Heart left ventricle (tissue), 13 donors: ENCODE measurements around the gene PPCDC.

Experiments
- POLR2A ChIP-seq, 2 donors: fragments of 450-650 bp; IDR thresholded peaks; one replicate each; pipeline ENCODE4 v1.6.1; 2017; ENCODE audit warnings: antibody characterized with exemption in 2 of 2, mild to moderate bottlenecking in 2 of 2, moderate library complexity in 2 of 2
- TF ChIP-seq, protein P1 (sequence below), 12 donors: fragments of 200-600 bp; sonication (generic) in 4 of 12; IDR thresholded peaks; one replicate each; pipeline versions ENCODE4 v1.5.0 to v1.8.0; 2018 to 2022; ENCODE audit warnings: antibody characterized with exemption in 12 of 12, mild to moderate bottlenecking in 5 of 12
- donor health status: ischemic (EF 13 %, LVEDD 7.1; RV severe dilation, severe dysfunction).
- donor health status: DM: no; HTN: yes; CAD: no.
- donor health status: DM: no; HTN: no; CAD: no.
- donor health status: ischemic (EF 25% LVEDD 6.9; RV normal size, moderate dysfunction).
- donor health status: ischemic (EF 25% LVEDD 5.7; RV mildly dilated, moderate dysfunction).
- donor health status: ischemic (EF 35%, LVEDD 5.7; RV mildly dilated, moderate dysfunction).
- donor health status: nonischemic (EF 11% LVEDD 7.7; RV severe dilation, severe dysfunction).
- donor health status: DM: yes; HTN: yes; CAD: no.
- donor health status: PGD.
- donor health status: ischemic (EF 29% LVEDD 5.4; RV normal size, mild dysfunction).
- donor health status: nonischemic (EF 23%, LVEDD 6.1; RV moderate dilation, normal function).

- TF ChIP-seq POLR2A (IDR thresholded peaks at IDR 0.05) = no peak
- TF ChIP-seq, protein P1, sequence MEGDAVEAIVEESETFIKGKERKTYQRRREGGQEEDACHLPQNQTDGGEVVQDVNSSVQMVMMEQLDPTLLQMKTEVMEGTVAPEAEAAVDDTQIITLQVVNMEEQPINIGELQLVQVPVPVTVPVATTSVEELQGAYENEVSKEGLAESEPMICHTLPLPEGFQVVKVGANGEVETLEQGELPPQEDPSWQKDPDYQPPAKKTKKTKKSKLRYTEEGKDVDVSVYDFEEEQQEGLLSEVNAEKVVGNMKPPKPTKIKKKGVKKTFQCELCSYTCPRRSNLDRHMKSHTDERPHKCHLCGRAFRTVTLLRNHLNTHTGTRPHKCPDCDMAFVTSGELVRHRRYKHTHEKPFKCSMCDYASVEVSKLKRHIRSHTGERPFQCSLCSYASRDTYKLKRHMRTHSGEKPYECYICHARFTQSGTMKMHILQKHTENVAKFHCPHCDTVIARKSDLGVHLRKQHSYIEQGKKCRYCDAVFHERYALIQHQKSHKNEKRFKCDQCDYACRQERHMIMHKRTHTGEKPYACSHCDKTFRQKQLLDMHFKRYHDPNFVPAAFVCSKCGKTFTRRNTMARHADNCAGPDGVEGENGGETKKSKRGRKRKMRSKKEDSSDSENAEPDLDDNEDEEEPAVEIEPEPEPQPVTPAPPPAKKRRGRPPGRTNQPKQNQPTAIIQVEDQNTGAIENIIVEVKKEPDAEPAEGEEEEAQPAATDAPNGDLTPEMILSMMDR (IDR thresholded peaks at IDR 0.05) = no peak
These were observed 30.8 kb upstream of the PPCDC start for GRCh38 chr15:74992619-74993018.
